H1 (cell line): ENCODE results near the gene TOB2. TPM values are rescaled to one million over a fixed set of nuclear protein-coding genes. Genes with fewer than 3 reads are reported as not detected.

Source experiments
- CTBP2 ChIP-seq: IDR thresholded peaks from 2 replicates; pipeline ENCODE4 v1.7.0; 2011; ENCODE audit warnings: borderline replicate concordance, mild to moderate bottlenecking, moderate library complexity, mixed read lengths, low read length; ENCODE audit not compliant: insufficient read depth, insufficient read length
- GABPA ChIP-seq: IDR thresholded peaks from 2 replicates; pipeline ENCODE4 v1.6.1; 2011; ENCODE audit warnings: mild to moderate bottlenecking, low read length, moderate library complexity, borderline replicate concordance; ENCODE audit not compliant: insufficient read depth
- PHF8 ChIP-seq: fragments of 200-600 bp; sonication (generic); conservative IDR thresholded peaks from 2 replicates; pipeline ENCODE4 v1.7.1; 2012; ENCODE audit warnings: low read depth, mild to moderate bottlenecking, inconsistent platforms, low read length, moderate library complexity
- SIN3A ChIP-seq, 2 experiments: IDR thresholded peaks in 1 of 2; conservative IDR thresholded peaks in 1 of 2; 2 replicates each; pipeline ENCODE4 v1.6.1; 2011 to 2012; ENCODE audit warnings: low read length in 2 of 2, improper control_type of control experiment in 1 of 2, low read depth in 1 of 2, mild to moderate bottlenecking in 1 of 2
- TAF7 ChIP-seq: optimal IDR thresholded peaks from 2 replicates; pipeline ENCODE3; 2011; ENCODE audit warnings: low read depth, mild to moderate bottlenecking, inconsistent platforms, low read length, moderate library complexity, borderline replicate concordance
- polyA plus RNA-seq, 7 experiments: library from polyadenylated mRNA; depleted of rRNA in 3 of 7; stranded (reverse) in 5 of 7; unstranded in 2 of 7; fragments of >200 nt in 5 of 7; fragments of 200-250 nt in 2 of 7; gene quantifications; 1 replicate in 5 of 7; 2 replicates in 1 of 7; 4 replicates in 1 of 7; pipeline versions ENCODE4 v1.2.1 to v1.2.3, GENCODE V29; 2011 to 2013; ENCODE audit warnings: missing spikeins in 2 of 7, mixed read lengths in 2 of 7
- total RNA-seq: library from RNA; stranded (reverse); fragmentation: NEBNext Ultra II Directional; extraction: Animal tissue kit (Norgen Biotek cat#: 25700); gene quantifications from 2 replicates; pipeline ENCODE4 v1.2.1, GENCODE V29; 2021

TOB2 gene
- total and polyA plus RNA-seq, 2 of the 8 experiments (the other 6 are each of a cell fraction or from before 2014, with no cell fraction given), result 27.0 to 54.1 TPM

GRCh38 chr22:41417622-41418390 lies 28.8 kb downstream of the TOB2 start (continued):
- TF ChIP-seq SIN3A (conservative IDR thresholded peaks at IDR 0.05 in 1 of 2, IDR thresholded peaks at IDR 0.05 in 1 of 2; ENCODE audit: low read depth in 1 of 2, low read length in 2 of 2) (no peak), CTBP2 (no peak), GABPA (no peak), PHF8 (no peak), TAF7 (no peak)
